Measurements from ENCODE around the gene EEF1A1. TPM values are rescaled to one million over a fixed set of nuclear protein-coding genes. Genes with fewer than 3 reads are reported as not detected.
"Not testable (repeated sequence)": the region's sequence is repeated elsewhere in the genome, so short reads cannot be mapped to it uniquely, and the experiment has no call there.

Gene EEF1A1
- polyA plus RNA-seq, 1 donor (not counting 4 experiments of a cell fraction or from before 2014, with no cell fraction given) = 11,226 TPM

- Histone ChIP-seq H3K9ac (ENCODE audit: control insufficient read depth, extremely low read depth, insufficient read depth, low read length) (no peak overlapping the region), H3K4me3 (ENCODE audit: control insufficient read depth in 2 of 3, extremely low read depth in 1 of 3, insufficient read depth in 2 of 3, low read depth in 1 of 3, low read length in 3 of 3) (no peak overlapping the region), H3K4me1 (ENCODE audit: control insufficient read depth, extremely low read depth, insufficient read depth, low read length) (no peaks in the 10 kb centered on the region), H3K27me3 (ENCODE audit: control insufficient read depth, extremely low read depth, insufficient read depth, low read length) (no peaks in the 10 kb centered on the region), H4K20me1 (ENCODE audit: control insufficient read depth, extremely low read depth, insufficient read depth, low read length) (no peaks in the 10 kb centered on the region), H3K4me2 (ENCODE audit: control insufficient read depth, extremely low read depth, insufficient read depth, low read depth, low read length) (no peak overlapping the region), H3K36me3 (ENCODE audit: control insufficient read depth in 2 of 2, extremely low read depth in 1 of 2, insufficient read depth in 2 of 2, low read length in 2 of 2) (no peaks in the 10 kb centered on the region), H3K79me2 (ENCODE audit: control insufficient read depth, insufficient read depth, low read length) (no peaks in the 10 kb centered on the region), H3K9me3 (ENCODE audit: control insufficient read depth, low read depth, low read length) (no peaks in the 10 kb centered on the region), H2AFZ (ENCODE audit: control insufficient read depth, low read length) (no peak overlapping the region), H3K27ac (ENCODE audit: control insufficient read depth, insufficient read depth, low read length) (no peak overlapping the region), H3K9me1 (ENCODE audit: control insufficient read depth, extremely low read depth, insufficient read depth, low read length) (no peaks in the 10 kb centered on the region)
- no peak for TF ChIP-seq CTCF (optimal IDR thresholded peaks at IDR 0.05 in 1 of 3, IDR thresholded peaks at IDR 0.05 in 1 of 3, conservative IDR thresholded peaks at IDR 0.05 in 1 of 3; ENCODE audit: extremely low read depth in 1 of 3, insufficient read depth in 2 of 3, low read length in 3 of 3)
- dilution Hi-C loops (cut with MboI; ENCODE audit: extremely low pct_ligation_motif_present, low sequenced_read_pairs) = no loop called here
- FAIRE-seq (no peak), DNase-seq (ENCODE audit: low read depth, low spot score) (no peak)
Observed at GRCh38 chr6:73560182-73560732, 39.4 kb upstream of the EEF1A1 start.

GRCh38 chr6:73559399-73559794 is 38.6 kb upstream of the EEF1A1 start:
- FAIRE-seq; H3K4me2 ChIP-seq (ENCODE audit: control insufficient read depth, extremely low read depth, insufficient read depth, low read depth, low read length); H3K79me2 ChIP-seq (ENCODE audit: control insufficient read depth, insufficient read depth, low read length); H3K4me3 ChIP-seq (ENCODE audit: control insufficient read depth in 2 of 3, extremely low read depth in 1 of 3, insufficient read depth in 2 of 3, low read depth in 1 of 3, low read length in 3 of 3); H3K9me1 ChIP-seq (ENCODE audit: control insufficient read depth, extremely low read depth, insufficient read depth, low read length); H3K27me3 ChIP-seq (ENCODE audit: control insufficient read depth, extremely low read depth, insufficient read depth, low read length); H3K9ac ChIP-seq (ENCODE audit: control insufficient read depth, extremely low read depth, insufficient read depth, low read length); H3K36me3 ChIP-seq (ENCODE audit: control insufficient read depth in 2 of 2, extremely low read depth in 1 of 2, insufficient read depth in 2 of 2, low read length in 2 of 2); H3K4me1 ChIP-seq (ENCODE audit: control insufficient read depth, extremely low read depth, insufficient read depth, low read length); dilution Hi-C loops (cut with MboI; ENCODE audit: extremely low pct_ligation_motif_present, low sequenced_read_pairs); DNase-seq (ENCODE audit: low read depth, low spot score); H3K9me3 ChIP-seq (ENCODE audit: control insufficient read depth, low read depth, low read length); H2AFZ ChIP-seq (ENCODE audit: control insufficient read depth, low read length); H4K20me1 ChIP-seq (ENCODE audit: control insufficient read depth, extremely low read depth, insufficient read depth, low read length); H3K27ac ChIP-seq (ENCODE audit: control insufficient read depth, insufficient read depth, low read length): not testable (repeated sequence)

- Histone ChIP-seq H4K20me1 (ENCODE audit: control insufficient read depth, extremely low read depth, insufficient read depth, low read length) (no peaks in the 10 kb centered on the region), H3K36me3 (ENCODE audit: control insufficient read depth in 2 of 2, extremely low read depth in 1 of 2, insufficient read depth in 2 of 2, low read length in 2 of 2) (no peaks in the 10 kb centered on the region), H3K9me3 (ENCODE audit: control insufficient read depth, low read depth, low read length) (no peaks in the 10 kb centered on the region), H3K4me2 (ENCODE audit: control insufficient read depth, extremely low read depth, insufficient read depth, low read depth, low read length) (no peak overlapping the region), H3K9ac (ENCODE audit: control insufficient read depth, extremely low read depth, insufficient read depth, low read length) (no peak overlapping the region), H3K79me2 (ENCODE audit: control insufficient read depth, insufficient read depth, low read length) (no peaks in the 10 kb centered on the region), H3K4me1 (ENCODE audit: control insufficient read depth, extremely low read depth, insufficient read depth, low read length) (no peaks in the 10 kb centered on the region), H3K27ac (ENCODE audit: control insufficient read depth, insufficient read depth, low read length) (no peak overlapping the region), H3K4me3 (ENCODE audit: control insufficient read depth in 2 of 3, extremely low read depth in 1 of 3, insufficient read depth in 2 of 3, low read depth in 1 of 3, low read length in 3 of 3) (no peak overlapping the region), H3K9me1 (ENCODE audit: control insufficient read depth, extremely low read depth, insufficient read depth, low read length) (no peaks in the 10 kb centered on the region), H2AFZ (ENCODE audit: control insufficient read depth, low read length) (no peak overlapping the region), H3K27me3 (ENCODE audit: control insufficient read depth, extremely low read depth, insufficient read depth, low read length) (no peaks in the 10 kb centered on the region)
- dilution Hi-C loops (cut with MboI; ENCODE audit: extremely low pct_ligation_motif_present, low sequenced_read_pairs) = no loop called here
- FAIRE-seq (no peak), DNase-seq (ENCODE audit: low read depth, low spot score) (no peak)
- no peak for TF ChIP-seq CTCF (optimal IDR thresholded peaks at IDR 0.05 in 1 of 3, IDR thresholded peaks at IDR 0.05 in 1 of 3, conservative IDR thresholded peaks at IDR 0.05 in 1 of 3; ENCODE audit: extremely low read depth in 1 of 3, insufficient read depth in 2 of 3, low read length in 3 of 3)
- TF ChIP-seq EZH2 (IDR thresholded peaks at IDR 0.05; ENCODE audit: low read length) = no peak
Observed at GRCh38 chr6:73558624-73559398, 38.0 kb upstream of the EEF1A1 start.
